ENCODE measurements around the gene KLF7.

The KLF7 gene

GRCh38 chr2:207165121-207166038, at the start of gene KLF7:
TSS of gene KLF7 (minus strand) at chr2:207165948. CDS start at chr2:207165568, 380 bp downstream.
- peak in 1 of 2 experiments; percentile 53 for DNase-seq

GRCh38 chr2:207215308-207215707, 49.6 kb upstream of the KLF7 start:
- no peak for DNase-seq

GRCh38 chr2:207214446-207214845, 48.7 kb upstream of the KLF7 start:
- no peak for DNase-seq

GRCh38 chr2:207206011-207206410, 40.3 kb upstream of the KLF7 start:
- no peak for DNase-seq

GRCh38 chr2:207205173-207205957, 39.6 kb upstream of the KLF7 start:
- no peak for DNase-seq

- no peak for DNase-seq
These were observed 37.3 kb upstream of the KLF7 start for GRCh38 chr2:207203056-207203455.

- DNase-seq, result no peak
These were observed 36.9 kb upstream of the KLF7 start for GRCh38 chr2:207202645-207203044.

- no peak for DNase-seq
These were observed 35.7 kb upstream of the KLF7 start for GRCh38 chr2:207201416-207201815.

GRCh38 chr2:207200136-207200535, 34.4 kb upstream of the KLF7 start:
- no peak for DNase-seq

- no peak for DNase-seq
These were observed 28.3 kb upstream of the KLF7 start for GRCh38 chr2:207194028-207194427.

GRCh38 chr2:207188626-207189419, 23.1 kb upstream of the KLF7 start:
- DNase-seq, result no peak

GRCh38 chr2:207185372-207185771, 19.6 kb upstream of the KLF7 start:
- DNase-seq, result no peak

GRCh38 chr2:207184768-207185167, 19.0 kb upstream of the KLF7 start:
- no peak for DNase-seq

- DNase-seq, result no peak
These were observed 18.6 kb upstream of the KLF7 start for GRCh38 chr2:207184348-207184747.

- DNase-seq, result no peak
These were observed 17.8 kb upstream of the KLF7 start for GRCh38 chr2:207183506-207183905.

GRCh38 chr2:207182911-207183310, 17.2 kb upstream of the KLF7 start:
- DNase-seq, result no peak

- DNase-seq, result no peak
These were observed 16.0 kb upstream of the KLF7 start for GRCh38 chr2:207181526-207182274.

- DNase-seq, result no peak
These were observed 15.0 kb upstream of the KLF7 start for GRCh38 chr2:207180741-207181140.

- no peak for DNase-seq
These were observed 10.5 kb upstream of the KLF7 start for GRCh38 chr2:207176247-207176646.

GRCh38 chr2:207173641-207174040, 7.9 kb upstream of the KLF7 start:
- no peak for DNase-seq

GRCh38 chr2:207167099-207167923, 1.6 kb upstream of the KLF7 start:
- peak in 1 of 2 experiments; percentile 27 for DNase-seq

All from NCI-H187 (cell line).